Type B pancreatic cell (in vitro differentiated cells): ENCODE measurements around the gene KCTD5. TPM values are rescaled to one million over a fixed set of nuclear protein-coding genes. Genes with fewer than 3 reads are reported as not detected.

Experiments
- DNase-seq: peaks from one replicate; pipeline ENCODE4 v3.0.0; 2021; ENCODE audit warnings: mixed read lengths; ENCODE audit not compliant: unreplicated experiment; ENCODE audit errors: extremely low spot score
- H3K27ac Mint-ChIP-seq: 2 replicates; pipeline ENCODE4 v1.8.0; 2021; ENCODE audit warnings: mild to moderate bottlenecking, mixed read lengths
- H3K27me3 Mint-ChIP-seq: 2 replicates; pipeline ENCODE4 v1.8.0; 2021; ENCODE audit warnings: mixed read lengths
- H3K36me3 Mint-ChIP-seq: 2 replicates; pipeline ENCODE4 v1.8.0; 2021; ENCODE audit warnings: mixed read lengths
- H3K4me1 Mint-ChIP-seq: one replicate; pipeline ENCODE4 v1.8.0; 2021; ENCODE audit warnings: mixed read lengths; ENCODE audit not compliant: unreplicated experiment
- H3K4me3 Mint-ChIP-seq: 2 replicates; pipeline ENCODE4 v1.8.0; 2021; ENCODE audit warnings: mild to moderate bottlenecking, mixed read lengths
- H3K9me3 Mint-ChIP-seq: 2 replicates; pipeline ENCODE4 v1.8.0; 2021; ENCODE audit warnings: mixed read lengths
- total RNA-seq: library from RNA; stranded (reverse); gene quantifications from 2 replicates; pipeline ENCODE4 v1.2.1, GENCODE V29; 2021; ENCODE audit warnings: low replicate concordance
- TF ChIP-seq, protein P1 (sequence below): fragments of 200-600 bp; sonication (generic); conservative IDR thresholded peaks from 2 replicates; pipeline ENCODE4 v1.5.0; 2021; ENCODE audit warnings: antibody characterized with exemption, mild to moderate bottlenecking

The KCTD5 gene
- total RNA-seq, 1 donor from 2014 or later: 25.1 TPM

DNA sequence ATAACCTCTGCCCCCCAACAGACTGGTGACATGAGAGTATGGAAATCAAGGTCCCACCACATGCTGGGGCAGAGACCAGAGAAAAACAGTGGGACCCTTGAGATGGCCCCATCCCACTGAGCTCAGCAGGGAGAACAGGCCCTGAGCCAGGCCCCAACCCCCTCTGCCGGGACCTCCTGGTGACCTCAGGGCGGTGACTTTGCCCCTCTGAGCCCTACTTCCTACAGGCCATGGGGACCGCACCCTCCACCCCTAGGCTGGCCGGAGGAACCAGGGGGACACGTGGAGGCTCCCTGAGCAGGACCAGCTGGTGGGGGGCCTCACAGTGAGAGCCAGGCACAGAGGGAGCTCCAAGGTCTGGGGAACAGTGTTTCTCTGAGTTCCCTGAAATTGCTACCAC is 56.3 kb downstream of the KCTD5 start:
- TF ChIP-seq, protein P1, sequence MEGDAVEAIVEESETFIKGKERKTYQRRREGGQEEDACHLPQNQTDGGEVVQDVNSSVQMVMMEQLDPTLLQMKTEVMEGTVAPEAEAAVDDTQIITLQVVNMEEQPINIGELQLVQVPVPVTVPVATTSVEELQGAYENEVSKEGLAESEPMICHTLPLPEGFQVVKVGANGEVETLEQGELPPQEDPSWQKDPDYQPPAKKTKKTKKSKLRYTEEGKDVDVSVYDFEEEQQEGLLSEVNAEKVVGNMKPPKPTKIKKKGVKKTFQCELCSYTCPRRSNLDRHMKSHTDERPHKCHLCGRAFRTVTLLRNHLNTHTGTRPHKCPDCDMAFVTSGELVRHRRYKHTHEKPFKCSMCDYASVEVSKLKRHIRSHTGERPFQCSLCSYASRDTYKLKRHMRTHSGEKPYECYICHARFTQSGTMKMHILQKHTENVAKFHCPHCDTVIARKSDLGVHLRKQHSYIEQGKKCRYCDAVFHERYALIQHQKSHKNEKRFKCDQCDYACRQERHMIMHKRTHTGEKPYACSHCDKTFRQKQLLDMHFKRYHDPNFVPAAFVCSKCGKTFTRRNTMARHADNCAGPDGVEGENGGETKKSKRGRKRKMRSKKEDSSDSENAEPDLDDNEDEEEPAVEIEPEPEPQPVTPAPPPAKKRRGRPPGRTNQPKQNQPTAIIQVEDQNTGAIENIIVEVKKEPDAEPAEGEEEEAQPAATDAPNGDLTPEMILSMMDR: no peak
- DNase-seq: no peak
- Mint-ChIP-seq H3K36me3 (no peaks in the 10 kb centered on the region), H3K4me3 (no peak overlapping the region), H3K4me1 (no peaks in the 10 kb centered on the region), H3K27ac (no peak overlapping the region), H3K27me3 (no peaks in the 10 kb centered on the region), H3K9me3 (no peaks in the 10 kb centered on the region)

DNA sequence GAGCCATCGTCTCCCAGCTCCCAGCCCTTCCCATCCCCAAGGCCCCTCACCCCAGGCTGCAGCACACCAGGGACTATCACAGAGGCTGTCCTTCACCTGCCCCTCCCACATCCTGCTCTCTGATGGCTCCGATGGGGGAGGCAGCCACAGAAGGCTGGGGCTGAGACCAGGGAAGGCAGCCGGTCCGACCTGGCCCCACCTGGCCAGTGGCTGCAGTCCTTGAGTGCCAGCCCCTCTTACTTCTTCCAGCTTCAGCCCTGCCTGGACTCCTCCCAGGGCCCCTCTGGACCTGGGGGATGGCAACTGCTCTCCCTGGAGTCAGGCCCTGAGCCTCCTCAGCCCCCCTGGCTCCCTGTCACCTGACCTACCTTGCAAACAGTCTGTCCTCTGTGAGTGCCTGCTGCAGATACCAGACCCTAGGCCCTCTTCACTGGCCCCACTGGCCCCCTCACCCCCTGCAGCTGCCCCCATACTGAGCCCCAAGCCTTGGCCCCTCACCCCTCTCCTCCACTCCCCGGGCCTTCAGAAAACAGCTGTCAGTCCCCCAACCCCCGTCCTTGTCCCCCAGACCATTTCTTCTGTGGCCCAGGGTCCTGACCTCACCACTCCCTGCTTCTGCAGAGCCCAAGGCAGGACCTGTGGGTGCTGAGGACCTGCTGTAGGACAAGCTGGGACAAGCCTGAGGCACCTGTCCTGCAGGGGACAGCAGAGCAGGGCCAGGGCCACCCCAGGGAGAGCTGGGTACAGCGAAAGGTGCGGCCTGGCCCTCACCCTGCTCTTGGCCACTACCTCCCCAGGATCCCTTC is 57.5 kb downstream of the KCTD5 start:
- H3K4me3 Mint-ChIP-seq: no peak overlapping the region
- TF ChIP-seq, protein P1: no peak
- no peaks in the 10 kb centered on the region for H3K27me3 Mint-ChIP-seq
- H3K9me3 Mint-ChIP-seq: no peaks in the 10 kb centered on the region
- H3K36me3 Mint-ChIP-seq: no peaks in the 10 kb centered on the region
- no peak for DNase-seq
- H3K27ac Mint-ChIP-seq: no peak overlapping the region
- no peaks in the 10 kb centered on the region for H3K4me1 Mint-ChIP-seq

DNA sequence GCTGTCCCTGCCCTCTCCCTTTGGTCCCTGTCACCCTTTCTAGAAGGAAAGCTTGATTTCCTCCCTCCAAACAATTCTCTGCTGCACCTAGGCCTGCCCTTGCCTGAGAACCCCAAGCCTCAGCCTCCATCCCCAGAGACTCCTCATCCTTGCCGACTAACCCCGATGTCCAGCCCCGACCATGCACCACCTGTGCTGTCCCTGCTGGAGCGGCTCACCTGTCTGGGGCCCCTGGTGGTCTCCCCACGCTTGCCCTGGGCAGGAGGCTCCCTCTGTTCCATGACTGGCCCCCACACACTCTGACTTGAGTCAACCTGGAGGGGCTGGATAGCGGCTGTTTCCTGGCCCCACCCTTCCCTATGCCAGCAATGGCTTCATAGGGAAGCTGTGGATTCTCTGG is 58.2 kb downstream of the KCTD5 start:
- Mint-ChIP-seq H3K4me3 (no peak overlapping the region), H3K27ac (no peak overlapping the region), H3K36me3 (no peaks in the 10 kb centered on the region), H3K27me3 (no peaks in the 10 kb centered on the region), H3K4me1 (no peaks in the 10 kb centered on the region), H3K9me3 (no peaks in the 10 kb centered on the region)
- TF ChIP-seq, protein P1: no peak
- DNase-seq: no peak

DNA sequence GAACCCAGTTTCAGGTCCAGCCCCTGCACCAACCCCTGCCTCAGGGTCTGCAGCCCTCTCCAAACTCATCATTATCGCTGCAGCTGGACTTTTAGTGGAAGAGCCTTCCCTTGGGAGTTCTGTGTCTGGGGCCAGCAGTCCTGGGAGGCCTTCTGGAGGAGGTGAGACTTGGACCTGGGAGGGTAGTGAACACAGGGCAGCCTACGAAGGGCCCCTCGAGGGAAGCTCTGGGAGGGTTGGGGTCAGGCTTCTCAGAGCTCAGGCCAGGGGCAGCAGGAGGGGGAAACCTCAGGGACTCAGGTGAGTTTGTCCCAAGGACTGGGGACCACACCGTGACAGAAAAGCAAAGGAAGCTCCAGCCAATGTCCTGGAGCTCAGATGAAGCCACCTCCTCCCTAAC is 58.8 kb downstream of the KCTD5 start:
- no peaks in the 10 kb centered on the region for H3K9me3 Mint-ChIP-seq
- no peaks in the 10 kb centered on the region for H3K4me1 Mint-ChIP-seq
- H3K27ac Mint-ChIP-seq: no peak overlapping the region
- H3K36me3 Mint-ChIP-seq: no peaks in the 10 kb centered on the region
- TF ChIP-seq, protein P1: no peak
- DNase-seq: no peak
- H3K27me3 Mint-ChIP-seq: no peaks in the 10 kb centered on the region
- H3K4me3 Mint-ChIP-seq: no peak overlapping the region

DNA sequence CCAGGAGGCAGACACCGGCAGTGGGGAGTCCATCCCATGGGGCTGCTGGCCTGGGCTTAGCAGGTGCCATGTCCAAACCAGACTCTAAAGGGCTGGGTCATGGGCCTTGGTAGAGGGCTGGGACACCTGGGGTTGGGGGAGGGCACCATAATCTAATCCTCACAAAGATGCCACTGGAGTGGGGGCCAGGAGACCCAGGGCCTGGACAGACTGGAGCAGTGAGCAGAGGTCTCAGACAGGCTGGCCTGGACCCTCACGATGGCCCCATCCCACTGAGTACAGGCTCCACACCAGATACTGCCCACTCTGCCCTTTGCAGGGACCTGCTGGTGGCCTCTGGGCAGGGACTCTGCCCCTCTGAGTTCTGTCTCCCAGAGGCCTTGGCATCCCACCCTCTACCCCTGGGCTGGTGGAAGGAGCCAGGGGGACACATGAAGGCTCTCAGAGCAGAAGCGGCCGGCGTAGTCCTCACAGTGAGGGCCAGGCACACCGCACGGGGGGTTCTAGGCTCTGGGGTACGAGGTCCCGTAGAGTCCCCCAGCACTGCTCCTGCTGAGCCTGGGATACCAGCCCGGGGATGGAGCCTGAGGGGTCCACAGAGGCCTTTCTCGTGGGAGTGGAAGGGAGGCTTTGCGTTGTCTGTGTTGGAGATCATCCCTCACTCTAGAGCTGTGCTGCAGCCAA is 60.1 kb downstream of the KCTD5 start:
- Mint-ChIP-seq H3K27ac (no peak overlapping the region), H3K9me3 (no peaks in the 10 kb centered on the region), H3K36me3 (no peaks in the 10 kb centered on the region), H3K27me3 (no peaks in the 10 kb centered on the region), H3K4me1 (no peaks in the 10 kb centered on the region), H3K4me3 (no peak overlapping the region)
- no peak for DNase-seq
- TF ChIP-seq, protein P1: no peak
